ENCODE data around the gene HAS3. TPM values are rescaled to one million over a fixed set of nuclear protein-coding genes. Genes with fewer than 3 reads are reported as not detected.
"Not testable (repeated sequence)": the region's sequence is repeated elsewhere in the genome, so short reads cannot be mapped to it uniquely, and the experiment has no call there.

The HAS3 gene
- total and polyA plus RNA-seq, 8 donors, result 1.1 to 10.3 (median 5.8) TPM; not detected in 1

GRCh38 chr16:69120096-69120664 is 14.7 kb downstream of the HAS3 start:
- WGBS, 5 donors, result 95 to 98% (median 97%) methylated on average over 19 of the region's 19 CpGs
- Histone ChIP-seq H3K27ac (no peak overlapping the region), H3K4me1 (peaks cover 0 to 18% (median 10%) of the 10 kb centered on the region in 4 donors), H3K4me3 (no peak overlapping the region), H3K27me3 (no peaks in the 10 kb centered on the region), H3K9me3 (no peaks in the 10 kb centered on the region), H3K36me3 (peaks cover 37 to 72% (median 66%) of the 10 kb centered on the region in 4 donors)
- TF ChIP-seq POLR2AphosphoS5 (IDR thresholded peaks at IDR 0.05), result no peak
- intact Hi-C loops (cut with DNase I; ENCODE audit: low total_unique reads), result loop anchor here (5.0 to 10.0 kb wide), 2 partner anchors 218 to 275 kb away; partner anchors contain the start of gene TANGO6
- DNase-seq, result no peak

- WGBS, 5 donors, result 78 to 81% (median 80%) methylated on average over 3 of the region's 3 CpGs
- peaks cover 18 to 43% (median 36%) of the 10 kb centered on the region in 4 donors for H3K36me3 ChIP-seq
- no peaks in the 10 kb centered on the region for H3K27me3 ChIP-seq
- peaks cover 0 to 37% (median 11%) of the 10 kb centered on the region in 4 donors for H3K4me1 ChIP-seq
- TF ChIP-seq POLR2AphosphoS5 (IDR thresholded peaks at IDR 0.05), result no peak
- TF ChIP-seq, protein P1, sequence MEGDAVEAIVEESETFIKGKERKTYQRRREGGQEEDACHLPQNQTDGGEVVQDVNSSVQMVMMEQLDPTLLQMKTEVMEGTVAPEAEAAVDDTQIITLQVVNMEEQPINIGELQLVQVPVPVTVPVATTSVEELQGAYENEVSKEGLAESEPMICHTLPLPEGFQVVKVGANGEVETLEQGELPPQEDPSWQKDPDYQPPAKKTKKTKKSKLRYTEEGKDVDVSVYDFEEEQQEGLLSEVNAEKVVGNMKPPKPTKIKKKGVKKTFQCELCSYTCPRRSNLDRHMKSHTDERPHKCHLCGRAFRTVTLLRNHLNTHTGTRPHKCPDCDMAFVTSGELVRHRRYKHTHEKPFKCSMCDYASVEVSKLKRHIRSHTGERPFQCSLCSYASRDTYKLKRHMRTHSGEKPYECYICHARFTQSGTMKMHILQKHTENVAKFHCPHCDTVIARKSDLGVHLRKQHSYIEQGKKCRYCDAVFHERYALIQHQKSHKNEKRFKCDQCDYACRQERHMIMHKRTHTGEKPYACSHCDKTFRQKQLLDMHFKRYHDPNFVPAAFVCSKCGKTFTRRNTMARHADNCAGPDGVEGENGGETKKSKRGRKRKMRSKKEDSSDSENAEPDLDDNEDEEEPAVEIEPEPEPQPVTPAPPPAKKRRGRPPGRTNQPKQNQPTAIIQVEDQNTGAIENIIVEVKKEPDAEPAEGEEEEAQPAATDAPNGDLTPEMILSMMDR (IDR thresholded peaks at IDR 0.05), result peak in 5 of 7 experiments; percentile 51 to 69 (median 65)
- H3K9me3 ChIP-seq, result no peaks in the 10 kb centered on the region
- intact Hi-C loops (cut with DNase I; ENCODE audit: low total_unique reads), result loop anchor here (5.0 to 10.0 kb wide), 2 partner anchors 222 to 279 kb away; partner anchors contain the start of gene TANGO6
- no peak overlapping the region for H3K4me3 ChIP-seq
- peak; percentile 57 to 88 for DNase-seq
- no peak overlapping the region for H3K27ac ChIP-seq
These were observed 18.5 kb downstream of the HAS3 start for GRCh38 chr16:69123910-69124309.

GRCh38 chr16:69124406-69124805 is 19.0 kb downstream of the HAS3 start:
- H3K9me3 ChIP-seq, H3K27ac ChIP-seq, H3K4me3 ChIP-seq, H3K27me3 ChIP-seq, DNase-seq: not testable (repeated sequence)
- Histone ChIP-seq H3K36me3 (peaks cover 13 to 39% (median 31%) of the 10 kb centered on the region in 4 donors), H3K4me1 (peaks cover 0 to 39% (median 10%) of the 10 kb centered on the region in 4 donors)
- 85 to 89% (median 87%) methylated on average over 8 of the region's 8 CpGs for WGBS, 5 donors
- intact Hi-C loops (cut with DNase I; ENCODE audit: low total_unique reads), result loop anchor here (5.0 to 10.0 kb wide), 2 partner anchors 222 to 280 kb away; partner anchors contain the start of gene TANGO6

DNA sequence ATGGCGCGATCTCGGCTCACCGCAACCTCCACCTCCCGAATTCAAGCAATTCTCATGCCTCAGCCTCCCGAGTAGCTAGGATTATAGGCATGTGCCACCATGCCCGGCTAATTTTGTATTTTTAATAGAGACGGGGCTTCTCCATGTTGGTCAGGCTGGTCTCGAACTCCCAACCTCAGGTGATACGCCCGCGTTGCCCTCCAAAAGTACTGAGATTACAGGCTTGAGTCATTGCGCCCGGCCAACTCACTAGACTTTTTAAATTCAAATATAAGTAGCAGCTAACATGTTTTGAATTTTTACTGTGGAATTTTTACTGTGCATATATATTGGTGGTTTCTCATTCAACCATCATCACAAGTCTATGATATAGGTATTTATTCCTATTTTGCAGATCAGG is 19.5 kb downstream of the HAS3 start:
- H3K4me1 ChIP-seq, result peaks cover 0 to 45% (median 11%) of the 10 kb centered on the region in 4 donors
- intact Hi-C loops (cut with DNase I; ENCODE audit: low total_unique reads), result loop anchor here (5.0 to 10.0 kb wide), 2 partner anchors 223 to 280 kb away; partner anchors contain the start of gene TANGO6
- H3K9me3 ChIP-seq, H3K27me3 ChIP-seq, H3K27ac ChIP-seq, H3K4me3 ChIP-seq, DNase-seq: not testable (repeated sequence)
- H3K36me3 ChIP-seq, result peaks cover 10 to 33% (median 26%) of the 10 kb centered on the region in 4 donors
- 87 to 97% (median 95%) methylated on average over 14 of the region's 14 CpGs for WGBS, 5 donors

GRCh38 chr16:69126221-69126620 is 20.8 kb downstream of the HAS3 start:
- TF ChIP-seq EP300 (IDR thresholded peaks at IDR 0.05), result no peak
- TF ChIP-seq, protein P1 (IDR thresholded peaks at IDR 0.05), result no peak
- no peak for TF ChIP-seq POLR2AphosphoS5 (IDR thresholded peaks at IDR 0.05)
- TF ChIP-seq POLR2A (IDR thresholded peaks at IDR 0.05), result no peak
- H3K4me3 ChIP-seq, result no peak overlapping the region
- H3K36me3 ChIP-seq, result peaks cover 0 to 21% (median 13%) of the 10 kb centered on the region in 4 donors
- no peak overlapping the region for H3K27ac ChIP-seq
- H3K4me1 ChIP-seq, result peaks cover 8 to 57% (median 22%) of the 10 kb centered on the region in 4 donors
- intact Hi-C loops (cut with DNase I; ENCODE audit: low total_unique reads), result loop anchor here (10.0 kb wide), 1 partner anchor 281 kb away; the partner anchor contains the start of gene TANGO6
- H3K9me3 ChIP-seq, result no peaks in the 10 kb centered on the region
- WGBS, 5 donors, result 73 to 94% (median 76%) methylated on average over 3 of the region's 3 CpGs
- DNase-seq, result no peak
- no peaks in the 10 kb centered on the region for H3K27me3 ChIP-seq

DNA sequence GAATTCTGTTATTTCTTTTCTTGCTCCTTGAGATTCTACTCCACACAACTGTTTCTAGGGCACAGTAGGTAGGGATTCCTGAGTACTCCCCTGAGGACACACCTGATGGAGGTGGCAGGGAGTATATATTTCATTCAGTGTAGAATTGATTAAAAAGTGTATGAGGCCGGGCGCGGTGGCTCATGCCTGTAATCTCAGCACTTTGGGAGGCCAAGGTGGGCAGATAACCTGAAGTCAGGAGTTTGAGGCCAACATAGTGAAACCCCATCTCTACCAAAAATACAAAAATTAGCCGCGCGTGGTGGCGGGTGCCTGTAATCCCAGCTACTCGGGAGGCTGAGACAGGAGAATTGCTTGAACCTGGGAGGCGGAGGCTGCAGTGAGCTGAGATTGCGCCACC is 21.3 kb downstream of the HAS3 start:
- H3K27ac ChIP-seq, H3K4me3 ChIP-seq, H3K9me3 ChIP-seq, DNase-seq, H3K27me3 ChIP-seq: not testable (repeated sequence)
- intact Hi-C loops (cut with DNase I; ENCODE audit: low total_unique reads), result loop anchor here (10.0 kb wide), 1 partner anchor 282 kb away; the partner anchor contains the start of gene TANGO6
- H3K4me1 ChIP-seq, result peaks cover 8 to 61% (median 25%) of the 10 kb centered on the region in 4 donors
- WGBS, 5 donors, result 92 to 97% (median 93%) methylated on average over 10 of the region's 10 CpGs
- H3K36me3 ChIP-seq, result peaks cover 0 to 15% (median 10%) of the 10 kb centered on the region in 4 donors

All from stomach (tissue), 9 donors.